ENCODE data around the gene FOXF2. TPM values are rescaled to one million over a fixed set of nuclear protein-coding genes. Genes with fewer than 3 reads are reported as not detected.
A peak's percentile ranks its signal among the peaks of the same experiment; 100 is the strongest.

FOXF2 gene
- total RNA-seq, 1 donor from 2014 or later, result 0.30 TPM

- no peak for DNase-seq
- Histone ChIP-seq H3K36me3 (no peaks in the 10 kb centered on the region), H3K4me1 (peaks cover 42% of the 10 kb centered on the region), H3K27me3 (ENCODE audit: low read depth) (peaks cover 99% of the 10 kb centered on the region), H3K27ac (replicated peaks) (no peak overlapping the region), H3K9me3 (replicated peaks) (no peaks in the 10 kb centered on the region), H3K4me3 (peak overlapping the region; percentile 63)
- intact Hi-C loops (cut with micrococcal nuclease), result no loop called here
- TF ChIP-seq CTCF (IDR thresholded peaks at IDR 0.05; ENCODE audit: borderline replicate concordance), result no peak
Measured at GRCh38 chr6:1390946-1391799, 1.8 kb downstream of the FOXF2 start.

DNA sequence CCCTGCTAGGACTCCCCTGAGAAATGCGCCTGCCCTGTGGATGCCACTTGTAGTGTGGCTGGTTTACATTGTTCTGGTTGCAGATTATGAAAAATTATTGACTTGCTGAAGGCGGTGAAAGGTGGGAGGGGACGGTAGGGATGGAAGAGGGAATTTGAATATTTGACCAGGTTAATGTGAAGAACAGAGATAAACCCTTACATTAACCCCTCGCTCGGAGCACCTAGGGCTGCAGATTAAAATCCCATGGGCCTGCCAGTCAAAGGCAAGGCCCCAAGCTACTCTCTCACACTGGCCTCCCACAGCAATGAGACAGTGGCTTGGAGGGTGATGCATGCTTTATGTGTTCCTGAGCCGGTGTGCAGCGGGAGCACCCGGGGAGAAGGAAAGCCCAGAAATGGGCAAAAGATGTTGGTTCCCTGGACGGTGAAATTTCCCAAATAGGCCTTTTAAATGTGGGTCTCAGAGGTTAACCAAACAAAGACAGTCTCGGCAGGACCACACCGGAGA, 2.5 kb downstream of the FOXF2 start:
- intact Hi-C loops (cut with micrococcal nuclease), result no loop called here
- H3K27ac ChIP-seq (replicated peaks), result no peak overlapping the region
- no peak overlapping the region for H3K4me3 ChIP-seq

DNA sequence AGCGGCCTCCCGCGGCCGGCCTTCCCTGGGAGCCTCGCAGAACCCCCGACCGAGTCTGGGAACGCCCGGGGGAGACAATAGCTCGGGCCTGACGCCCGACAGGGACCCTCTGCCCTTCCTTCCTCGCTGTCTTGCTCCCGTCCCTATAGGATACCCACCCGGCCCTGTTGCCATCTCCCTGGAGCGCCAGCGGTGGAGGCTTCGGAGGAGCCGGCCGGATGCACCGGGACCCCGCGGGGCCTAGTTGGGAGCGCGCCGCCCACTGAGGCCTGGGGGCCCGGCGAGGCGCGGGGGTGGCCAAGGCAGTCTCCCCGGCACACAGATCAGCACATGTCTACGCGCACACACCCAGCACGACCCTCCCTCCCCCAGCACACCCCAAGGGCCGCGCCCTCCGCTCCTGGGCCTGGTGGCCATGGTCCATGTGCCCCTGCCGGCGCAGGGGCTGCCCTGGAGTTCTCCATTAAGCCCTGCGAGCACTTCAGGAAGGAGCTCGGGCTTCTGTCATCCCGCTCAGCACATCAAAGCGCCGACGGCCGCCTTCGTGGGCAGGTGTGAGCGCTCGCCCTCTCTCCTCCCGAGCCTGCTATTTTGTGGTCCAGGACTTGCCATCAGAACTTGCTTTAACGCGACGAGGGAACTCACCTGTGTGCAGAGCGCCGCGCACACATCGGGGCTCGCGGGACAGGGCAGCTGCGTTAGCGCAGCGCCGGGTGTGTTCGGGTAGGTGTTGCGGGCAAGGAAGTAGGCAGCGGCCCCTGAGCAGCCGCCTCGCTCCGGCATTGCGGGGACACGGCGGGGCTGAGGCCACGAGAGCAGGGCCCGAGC, 3.7 kb downstream of the FOXF2 start:
- no peak for DNase-seq
- H3K4me3 ChIP-seq, result peak overlapping the region; percentile 48
- peaks cover 42% of the 10 kb centered on the region for H3K4me1 ChIP-seq
- peaks cover 99% of the 10 kb centered on the region for H3K27me3 ChIP-seq (ENCODE audit: low read depth)
- H3K36me3 ChIP-seq, result no peaks in the 10 kb centered on the region
- H3K27ac ChIP-seq (replicated peaks), result no peak overlapping the region
- no peaks in the 10 kb centered on the region for H3K9me3 ChIP-seq (replicated peaks)
- no peak for TF ChIP-seq CTCF (IDR thresholded peaks at IDR 0.05; ENCODE audit: borderline replicate concordance)
- intact Hi-C loops (cut with micrococcal nuclease), result no loop called here

More for the DNA sequence above, 2.5 kb downstream of the FOXF2 start:
- TF ChIP-seq CTCF (IDR thresholded peaks at IDR 0.05; ENCODE audit: borderline replicate concordance), result no peak
- H3K36me3 ChIP-seq, result no peaks in the 10 kb centered on the region
- no peak for DNase-seq
- H3K27me3 ChIP-seq (ENCODE audit: low read depth), result peaks cover 99% of the 10 kb centered on the region
- H3K4me1 ChIP-seq, result peaks cover 42% of the 10 kb centered on the region
- H3K9me3 ChIP-seq (replicated peaks), result no peaks in the 10 kb centered on the region

DNA sequence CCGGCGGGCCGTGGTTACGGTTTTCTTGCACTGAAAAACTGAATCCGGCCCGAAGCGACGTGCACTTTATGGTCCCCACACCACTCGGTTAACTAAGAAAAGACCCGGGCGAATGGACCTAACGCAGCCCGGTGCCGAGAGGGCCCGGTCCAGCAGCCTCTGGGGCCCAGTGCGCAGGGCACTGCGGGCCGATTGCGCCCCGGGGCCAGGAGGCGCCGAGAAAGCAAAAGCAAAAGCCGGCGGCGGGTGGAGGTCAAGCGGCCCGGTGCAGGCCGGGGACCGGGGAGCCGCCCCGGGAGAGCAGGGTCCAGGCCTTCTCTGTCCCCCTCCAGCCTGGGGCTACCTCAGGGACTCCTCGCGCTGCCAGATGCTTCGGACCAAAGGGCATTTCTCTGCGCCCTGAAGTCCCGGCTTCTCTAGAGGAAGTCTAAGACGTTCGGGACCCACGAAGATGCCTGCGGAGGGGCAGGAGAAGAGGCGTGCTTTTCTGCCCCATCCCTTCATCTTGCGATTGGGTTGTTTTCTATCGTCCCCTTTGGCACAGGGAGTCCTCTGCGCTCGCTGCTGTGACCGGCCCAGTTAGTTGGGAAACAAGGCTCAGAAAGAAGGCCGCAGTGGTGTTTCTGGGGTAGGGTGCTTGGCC, 4.4 kb downstream of the FOXF2 start:
- TF ChIP-seq CTCF (IDR thresholded peaks at IDR 0.05; ENCODE audit: borderline replicate concordance), result no peak
- Histone ChIP-seq H3K9me3 (replicated peaks) (no peaks in the 10 kb centered on the region), H3K27ac (replicated peaks) (no peak overlapping the region), H3K4me1 (peaks cover 36% of the 10 kb centered on the region), H3K36me3 (no peaks in the 10 kb centered on the region), H3K27me3 (ENCODE audit: low read depth) (peaks cover 99% of the 10 kb centered on the region), H3K4me3 (peak overlapping the region; percentile 48)
- no peak for DNase-seq
- intact Hi-C loops (cut with micrococcal nuclease), result no loop called here
